ENCODE measurements around the gene LHFPL6. TPM values are rescaled to one million over a fixed set of nuclear protein-coding genes. Genes with fewer than 3 reads are reported as not detected.

The LHFPL6 gene
- total RNA-seq, 4 donors from 2014 or later: 3.7 to 40.4 (median 8.0) TPM

- Histone ChIP-seq H3K4me1 (no peaks in the 10 kb centered on the region), H3K9me3 (peaks cover 0 to 8% (median 7%) of the 10 kb centered on the region in 3 donors), H3K27ac (no peak overlapping the region), H3K4me3 (no peak overlapping the region), H3K36me3 (no peaks in the 10 kb centered on the region), H3K27me3 (no peaks in the 10 kb centered on the region)
- TF ChIP-seq POLR2A (IDR thresholded peaks at IDR 0.05) (no peak), CTCF (IDR thresholded peaks at IDR 0.05) (no peak)
- WGBS, 2 donors: 50 to 68% methylated on average over 2 of the region's 2 CpGs
- intact Hi-C loops (cut with DNase I): no loop called here
- no peak for DNase-seq
Measured at GRCh38 chr13:39297664-39298171, 305.3 kb downstream of the LHFPL6 start.

- no peaks in the 10 kb centered on the region for H3K36me3 ChIP-seq
- WGBS, 2 donors: 79 to 80% methylated on average over 1 of the region's 1 CpG
- H3K4me3 ChIP-seq: no peak overlapping the region
- DNase-seq: no peak
- peak overlapping the region in 1 of 4 donors; percentile 25 for H3K27ac ChIP-seq
- no peaks in the 10 kb centered on the region for H3K27me3 ChIP-seq
- H3K4me1 ChIP-seq: no peaks in the 10 kb centered on the region
- H3K9me3 ChIP-seq: peaks cover 0 to 8% (median 7%) of the 10 kb centered on the region in 3 donors
- intact Hi-C loops (cut with DNase I): no loop called here
- TF ChIP-seq POLR2A (IDR thresholded peaks at IDR 0.05) (no peak), CTCF (IDR thresholded peaks at IDR 0.05) (no peak)
Measured at GRCh38 chr13:39297023-39297422, 306.0 kb downstream of the LHFPL6 start.

- TF ChIP-seq POLR2A (IDR thresholded peaks at IDR 0.05): no peak
- no peak for TF ChIP-seq CTCF (IDR thresholded peaks at IDR 0.05)
- no peak overlapping the region for H3K27ac ChIP-seq
- WGBS, 2 donors: 33 to 71% methylated on average over 2 of the region's 2 CpGs
Measured at GRCh38 chr13:39296193-39296592, 306.8 kb downstream of the LHFPL6 start.

More at GRCh38 chr13:39296193-39296592, 306.8 kb downstream of the LHFPL6 start:
- H3K9me3 ChIP-seq: peaks cover 0 to 8% (median 7%) of the 10 kb centered on the region in 3 donors
- H3K27me3 ChIP-seq: no peaks in the 10 kb centered on the region
- intact Hi-C loops (cut with DNase I): no loop called here
- H3K4me3 ChIP-seq: no peak overlapping the region
- no peaks in the 10 kb centered on the region for H3K36me3 ChIP-seq
- no peak for DNase-seq
- no peaks in the 10 kb centered on the region for H3K4me1 ChIP-seq

Other genes starting within 250 kb of the LHFPL6 start
- 10 to 100 TPM; 10.5 to 18.9 (median 14.9) TPM for gene COG6, start 52.5 kb upstream of the LHFPL6 start, total RNA-seq

Measured in esophagus squamous epithelium (tissue), 5 donors.